ENCODE measurements around the gene DTX1.

The DTX1 gene

GRCh38 chr12:113095405-113095804, 38.9 kb downstream of the DTX1 start:
- no peak for DNase-seq (ENCODE audit: low read depth)

- DNase-seq (ENCODE audit: low read depth), result no peak
Observed at GRCh38 chr12:113096675-113097461, 40.3 kb downstream of the DTX1 start.

- no peak for DNase-seq (ENCODE audit: low read depth)
Observed at GRCh38 chr12:113097716-113098440, 41.3 kb downstream of the DTX1 start.

GRCh38 chr12:113098441-113099028, 42.0 kb downstream of the DTX1 start:
- DNase-seq (ENCODE audit: low read depth), result peak; percentile 58

GRCh38 chr12:113099364-113099763, 42.8 kb downstream of the DTX1 start:
- DNase-seq (ENCODE audit: low read depth), result no peak

- no peak for DNase-seq (ENCODE audit: low read depth)
Observed at GRCh38 chr12:113099764-113100163, 43.2 kb downstream of the DTX1 start.

DNA sequence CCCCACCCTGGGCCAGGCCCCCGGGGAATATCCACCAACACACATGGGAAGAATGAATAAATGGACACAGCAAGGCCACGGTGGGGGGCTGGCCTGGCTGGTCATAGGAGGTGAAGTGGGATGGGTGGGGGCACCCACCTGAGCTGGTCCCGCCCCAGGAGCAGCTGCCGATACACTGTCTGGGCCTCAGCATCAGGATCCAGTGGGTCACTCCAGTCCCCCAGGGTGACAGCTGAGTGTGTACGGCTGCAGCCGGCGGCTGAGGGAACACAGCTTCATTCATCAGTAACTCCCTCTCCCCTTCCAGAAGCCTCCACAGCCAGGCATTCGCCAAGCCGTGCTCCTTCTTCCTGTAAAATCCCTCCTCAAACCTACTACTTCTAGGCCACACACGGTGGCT, 45.2 kb downstream of the DTX1 start:
- no peak for DNase-seq (ENCODE audit: low read depth)

GRCh38 chr12:113102811-113103210, 46.3 kb downstream of the DTX1 start:
- no peak for DNase-seq (ENCODE audit: low read depth)

DNA sequence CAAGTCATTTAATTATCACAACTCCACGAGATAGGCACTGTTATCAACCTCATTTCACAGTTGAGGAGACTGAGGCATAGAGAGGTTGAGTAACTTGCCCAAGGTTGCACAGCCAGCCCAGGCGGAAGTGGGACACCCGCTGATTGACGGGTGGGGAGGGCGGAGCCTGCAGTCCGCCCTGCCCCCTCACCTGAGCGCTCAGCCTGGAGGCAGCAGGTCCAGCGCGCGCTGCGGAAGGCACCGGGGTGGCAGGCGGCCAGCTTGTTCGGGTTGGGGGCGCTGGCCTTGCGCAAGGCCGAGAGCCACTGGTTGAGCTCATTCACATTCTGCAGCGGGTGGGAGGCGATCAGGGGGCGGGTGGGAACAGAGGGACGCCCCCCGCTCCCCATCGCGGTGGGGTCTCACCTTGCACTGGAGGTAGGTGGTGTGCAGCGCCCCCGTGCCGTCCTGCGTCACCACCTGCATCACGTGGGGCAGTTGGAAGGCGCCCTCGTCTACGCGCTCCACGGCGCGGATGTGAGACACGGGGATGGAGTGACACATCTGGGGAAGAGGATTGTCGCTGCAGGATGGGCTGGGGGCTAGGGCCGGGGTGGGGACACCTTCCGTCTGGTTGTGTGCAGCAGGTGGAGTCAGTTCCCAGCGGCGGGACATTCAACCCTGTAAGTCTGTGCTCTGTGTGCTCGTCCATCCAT, 47.4 kb downstream of the DTX1 start:
- no peak for DNase-seq (ENCODE audit: low read depth)

DNA sequence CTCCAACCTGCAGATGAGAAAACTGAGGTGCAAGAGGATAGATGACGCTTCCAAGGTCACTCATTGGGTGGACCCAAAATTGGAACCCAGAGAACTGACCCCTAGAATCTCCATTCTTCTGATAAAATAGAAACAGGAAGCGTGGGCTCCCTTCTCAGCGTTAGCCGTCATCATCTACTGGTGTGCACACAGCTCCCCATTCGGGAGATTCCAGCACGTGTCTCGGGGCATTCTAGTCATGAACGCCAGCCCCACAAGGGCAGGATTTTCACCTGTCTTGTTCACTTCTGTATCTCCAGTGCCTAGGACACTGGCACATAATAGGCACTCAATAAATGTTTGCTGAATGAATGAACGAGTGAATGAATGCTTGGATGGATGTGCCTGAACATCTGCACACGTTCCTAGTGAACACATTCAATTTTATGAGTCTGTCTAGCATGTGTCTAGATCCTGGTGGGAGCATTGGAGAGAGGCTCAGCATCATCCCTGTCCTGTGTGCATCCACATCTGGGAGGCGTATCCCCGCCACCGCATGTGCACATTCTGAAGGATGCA, 48.5 kb downstream of the DTX1 start:
- no peak for DNase-seq (ENCODE audit: low read depth)

- no peak for DNase-seq (ENCODE audit: low read depth)
Observed at GRCh38 chr12:113105606-113106271, 49.2 kb downstream of the DTX1 start.

GRCh38 chr12:113106361-113106760, 49.8 kb downstream of the DTX1 start:
- no peak for DNase-seq (ENCODE audit: low read depth)

GRCh38 chr12:113108308-113108707, 51.8 kb downstream of the DTX1 start:
- no peak for DNase-seq (ENCODE audit: low read depth)

- DNase-seq (ENCODE audit: low read depth), result no peak
Observed at GRCh38 chr12:113109360-113109759, 52.8 kb downstream of the DTX1 start.

- DNase-seq (ENCODE audit: low read depth), result no peak
Observed at GRCh38 chr12:113109872-113110599, 53.5 kb downstream of the DTX1 start.

DNA sequence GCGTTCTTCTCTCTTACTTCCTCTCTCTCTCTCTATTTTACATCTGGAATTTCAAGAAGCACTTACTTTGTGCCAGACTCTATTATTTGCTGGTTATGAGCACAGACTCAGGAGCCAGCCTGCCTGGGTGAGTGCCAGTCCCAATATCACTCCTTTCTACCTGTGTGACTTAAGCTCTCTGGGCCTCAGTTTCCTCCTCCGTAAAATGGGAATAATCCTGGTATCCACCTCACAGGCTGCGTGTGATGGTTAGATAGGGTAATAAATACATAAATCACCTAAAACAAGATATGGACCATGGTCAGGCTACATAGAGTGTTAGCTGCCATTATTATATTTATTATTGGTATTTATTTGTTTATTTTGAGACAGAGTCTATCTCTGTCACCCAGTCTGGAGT, 54.7 kb downstream of the DTX1 start:
- DNase-seq (ENCODE audit: low read depth), result no peak

DNA sequence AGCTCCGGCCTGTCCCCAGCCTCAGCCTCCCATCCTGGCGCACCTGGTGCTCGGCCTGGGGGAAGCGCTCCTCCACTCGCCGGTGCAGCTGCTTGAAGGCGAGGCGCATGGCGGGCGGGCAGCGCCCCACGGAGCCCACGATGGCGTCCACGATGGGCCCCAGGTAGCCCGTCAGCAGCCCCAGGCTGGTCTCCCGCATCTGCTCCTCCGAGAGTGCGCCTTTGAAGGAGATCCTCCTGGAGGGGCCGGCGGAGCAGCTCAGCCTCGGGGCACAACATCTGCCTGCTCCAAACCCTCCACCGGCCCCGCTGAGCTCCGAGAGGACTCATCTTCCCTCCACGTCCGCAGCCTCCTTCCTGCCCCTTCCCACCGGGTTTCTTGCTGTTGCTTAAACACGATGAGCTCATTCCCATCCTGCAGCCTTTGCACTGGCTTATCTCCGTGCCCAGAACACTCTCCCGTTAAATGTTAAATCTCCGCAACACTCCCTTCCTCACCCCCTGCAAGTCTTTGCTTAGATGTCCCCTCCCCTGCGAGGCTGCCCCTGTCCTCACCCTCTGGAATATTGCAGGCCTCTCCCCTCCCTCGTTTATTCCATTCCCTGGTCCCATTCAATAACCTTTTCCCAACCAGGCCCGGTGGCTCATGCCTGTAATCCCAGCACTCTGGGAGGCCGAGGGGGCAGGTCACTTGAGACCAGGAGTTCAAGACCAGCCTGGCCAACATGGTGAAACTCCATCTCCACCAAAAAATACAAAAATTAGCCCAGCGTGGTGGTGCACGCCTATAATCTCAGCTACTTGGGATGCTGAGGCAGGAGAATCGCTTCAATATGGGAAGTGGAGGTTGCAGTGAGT, 55.7 kb downstream of the DTX1 start:
- DNase-seq (ENCODE audit: low read depth), result no peak

DNA sequence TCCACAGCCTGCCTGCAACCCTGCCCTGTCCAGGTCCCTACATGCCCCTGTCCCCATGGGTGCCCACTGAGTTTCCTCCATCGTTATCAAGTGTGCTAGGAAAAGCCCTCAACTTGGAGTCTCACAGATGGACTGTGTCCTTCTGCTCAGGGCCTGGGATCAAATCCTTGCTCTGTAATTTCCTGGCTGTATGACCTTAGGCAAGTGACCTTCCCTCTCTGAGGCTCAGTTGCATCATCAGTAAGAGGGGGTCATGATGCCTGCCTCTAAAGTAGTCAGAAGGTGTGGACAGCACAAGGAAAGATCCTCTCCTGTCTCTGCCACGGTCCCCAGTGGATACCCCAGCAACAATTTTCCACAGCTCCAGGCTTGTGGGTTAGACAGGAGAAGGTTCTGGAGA, 56.9 kb downstream of the DTX1 start:
- DNase-seq (ENCODE audit: low read depth), result no peak

DNA sequence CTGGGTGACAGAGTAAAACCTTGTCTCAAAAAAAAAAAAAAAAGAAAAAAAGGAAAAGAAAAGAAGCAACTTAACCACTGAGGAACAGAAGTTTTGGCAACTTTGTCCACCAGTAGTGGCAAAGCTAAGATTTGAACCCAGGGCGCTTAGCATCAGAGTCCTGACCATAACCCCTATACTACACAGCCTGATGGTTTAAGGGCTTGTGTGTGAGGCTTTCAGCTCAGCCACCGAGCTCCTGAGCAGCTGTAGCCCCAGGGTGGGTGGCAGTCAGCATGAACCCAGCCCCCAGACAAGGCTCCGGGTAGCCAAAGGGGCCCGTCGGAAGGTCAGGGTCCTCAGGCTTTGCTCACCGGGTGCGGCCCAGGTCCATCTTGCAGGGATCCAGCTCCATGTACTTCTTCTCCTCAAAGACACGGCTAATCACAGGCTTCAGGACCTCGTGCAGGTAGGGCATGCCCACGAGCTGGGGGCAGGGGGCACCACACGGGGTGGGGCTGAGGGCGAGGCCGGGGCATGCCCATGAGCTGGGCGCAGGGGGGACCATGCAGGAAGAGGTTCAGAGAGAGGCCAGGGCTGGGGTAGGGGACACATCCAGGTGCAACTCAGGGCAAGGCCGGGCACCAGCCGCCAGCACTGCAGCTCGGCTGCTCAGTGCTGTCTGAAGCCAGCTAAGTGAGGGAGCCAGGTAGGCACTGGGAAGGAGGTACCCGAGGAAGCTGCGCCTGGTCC, 58.1 kb downstream of the DTX1 start:
- no peak for DNase-seq (ENCODE audit: low read depth)
